ENCODE data around the gene TBC1D3.
"Not testable (repeated sequence)": the region's sequence is repeated elsewhere in the genome, so short reads cannot be mapped to it uniquely, and the experiment has no call there.

TBC1D3 gene

GRCh38 chr17:38192455-38192854 lies at the start of gene TBC1D3:
Gene TBC1D3 (minus strand): TSS chr17:38192555. CDS start chr17:38191029, 1,526 bp downstream.
- not testable (repeated sequence) for H3K4me3 ChIP-seq (ENCODE audit: control insufficient read depth, low read depth, low read length); DNase-seq (ENCODE audit: low read depth)

GRCh38 chr17:38232790-38233189 lies 40.4 kb upstream of the TBC1D3 start:
- DNase-seq (ENCODE audit: low read depth); H3K4me3 ChIP-seq (ENCODE audit: control insufficient read depth, low read depth, low read length): not testable (repeated sequence)

GRCh38 chr17:38225844-38226495 lies 33.6 kb upstream of the TBC1D3 start:
- H3K4me3 ChIP-seq (ENCODE audit: control insufficient read depth, low read depth, low read length); DNase-seq (ENCODE audit: low read depth): not testable (repeated sequence)

- DNase-seq (ENCODE audit: low read depth); H3K4me3 ChIP-seq (ENCODE audit: control insufficient read depth, low read depth, low read length): not testable (repeated sequence)
Measured at GRCh38 chr17:38220867-38221266, 28.5 kb upstream of the TBC1D3 start.

GRCh38 chr17:38200271-38200670 lies 7.9 kb upstream of the TBC1D3 start:
- H3K4me3 ChIP-seq (ENCODE audit: control insufficient read depth, low read depth, low read length) = not testable (repeated sequence)

GRCh38 chr17:38134860-38135259 lies 57.5 kb downstream of the TBC1D3 start:
- H3K4me3 ChIP-seq (ENCODE audit: control insufficient read depth, low read depth, low read length); DNase-seq (ENCODE audit: low read depth): not testable (repeated sequence)

More at GRCh38 chr17:38200271-38200670, 7.9 kb upstream of the TBC1D3 start:
- DNase-seq (ENCODE audit: low read depth) = not testable (repeated sequence)
